ENCODE measurements around the gene MRPL49. TPM values are rescaled to one million over a fixed set of nuclear protein-coding genes. Genes with fewer than 3 reads are reported as not detected.

The MRPL49 gene
- total RNA-seq, 1 experiment from 2014 or later, result 73.4 TPM

GRCh38 chr11:65115361-65116082, 6.6 kb upstream of the MRPL49 start:
- no peak overlapping the region for H3K9ac ChIP-seq (ENCODE audit: extremely low read depth, insufficient read length, low read length)

More at GRCh38 chr11:65115361-65116082, 6.6 kb upstream of the MRPL49 start:
- H2BK20ac ChIP-seq (ENCODE audit: low read depth, low read length, poor library complexity, severe bottlenecking), result no peak overlapping the region
- DNase-seq, result peak; percentile 27
- no peaks in the 10 kb centered on the region for H3K9me3 ChIP-seq (ENCODE audit: control insufficient read depth, low read depth, low read length)
- H3K23me2 ChIP-seq (ENCODE audit: insufficient read length, low read depth, low read length, poor library complexity, severe bottlenecking), result peaks cover 18% of the 10 kb centered on the region
- no peaks in the 10 kb centered on the region for H3K79me1 ChIP-seq (ENCODE audit: insufficient read depth, low read depth, low read length, poor library complexity, severe bottlenecking)
- no peak overlapping the region for H3K4ac ChIP-seq (ENCODE audit: low read depth, low read length)
- H4K91ac ChIP-seq (ENCODE audit: insufficient read length, low read depth, low read length), result no peak overlapping the region
- H3K79me2 ChIP-seq (ENCODE audit: insufficient read depth, low read length), result no peaks in the 10 kb centered on the region
- peaks cover 15 to 51% (median 49%) of the 10 kb centered on the region in 3 experiments for H3K36me3 Mint-ChIP-seq (ENCODE audit: insufficient read depth in 1 of 3, low read depth in 3 of 3)
- no peak overlapping the region for H3K4me2 ChIP-seq (ENCODE audit: insufficient read depth, insufficient read length, low read length)
- no CpG with 5 or more reads among the region's 21 CpGs for WGBS (ENCODE audit: extremely low coverage, insufficient read length, low lambda C conversion rate)
- no peak for TF ChIP-seq CTCF (conservative IDR thresholded peaks at IDR 0.05)
- no peak overlapping the region for H3K56ac ChIP-seq (ENCODE audit: insufficient read length, low read depth, low read length)
- no peak overlapping the region for H2BK15ac ChIP-seq (ENCODE audit: low read depth, low read length)
- peaks cover 1% of the 10 kb centered on the region; the same call in 1 of the 2 replicates for H3K27me3 Mint-ChIP-seq (ENCODE audit: low read depth)
- H3K4me1 ChIP-seq (ENCODE audit: insufficient read depth, low read length), result no peaks in the 10 kb centered on the region
- no peak overlapping the region for H4K8ac ChIP-seq (replicated peaks; ENCODE audit: insufficient read length, low read depth, low read length)
- H2AK5ac ChIP-seq (ENCODE audit: insufficient read length, low read length), result no peak overlapping the region
- H3K23ac ChIP-seq (ENCODE audit: insufficient read length, low read depth, low read length), result no peak overlapping the region
- H3K4me3 Mint-ChIP-seq, result peak overlapping the region; percentile 84 to 89
- peak overlapping the region in 1 of 3 experiments; percentile 61; a peak in 1 of 7 replicates for H3K27ac Mint-ChIP-seq
- no peak overlapping the region for H3K18ac ChIP-seq (ENCODE audit: insufficient read length, low read depth, low read length)
- H2AFZ ChIP-seq (ENCODE audit: low read length), result no peak overlapping the region
- H2BK5ac ChIP-seq (ENCODE audit: insufficient read length, low read length), result no peak overlapping the region
- H4K20me1 ChIP-seq (ENCODE audit: control insufficient read depth, insufficient read depth, insufficient read length), result no peaks in the 10 kb centered on the region
- no peak overlapping the region for H4K5ac ChIP-seq (ENCODE audit: insufficient read length, low read depth, low read length)
- H3K27me3 ChIP-seq (ENCODE audit: insufficient read depth, low read length), result no peaks in the 10 kb centered on the region
- H3K9me3 Mint-ChIP-seq, result no peaks in the 10 kb centered on the region
- H3K27ac ChIP-seq (ENCODE audit: insufficient read length, low read depth, low read length), result no peak overlapping the region
- peaks cover 17 to 24% of the 10 kb centered on the region in 2 experiments for H3K4me1 Mint-ChIP-seq
- H2BK120ac ChIP-seq (ENCODE audit: low read depth, low read length, poor library complexity, severe bottlenecking), result no peak overlapping the region
- no peak overlapping the region for H2BK12ac ChIP-seq (ENCODE audit: insufficient read length, low read depth, low read length)
- H3T11ph ChIP-seq (ENCODE audit: low read length), result no peak overlapping the region
- H3K14ac ChIP-seq (ENCODE audit: insufficient read depth, low read length), result no peak overlapping the region
